Right lobe of liver (tissue), 6 donors: ENCODE data around the gene ARHGEF18. TPM values are rescaled to one million over a fixed set of nuclear protein-coding genes. Genes with fewer than 3 reads are reported as not detected.

Source experiments
- ATAC-seq, 4 donors: fragments of 200-7000 bp; cut with Tn5 transposase; one replicate each; pipeline ENCODE4 v1.9.1; 2020; ENCODE audit warnings: mild to moderate bottlenecking in 4 of 4, moderate library complexity in 4 of 4
- DNase-seq, 3 donors: peaks; one replicate each; pipeline ENCODE4 v3.0.0-alpha.2; 2020
- H3K27ac ChIP-seq, 3 donors: fragments of 200-600 bp; one replicate each; pipeline ENCODE4 v1.8.0; 2022
- H3K27me3 ChIP-seq, 2 donors: fragments of 200-600 bp; one replicate each; pipeline ENCODE4 v1.8.0; 2022
- H3K36me3 ChIP-seq, 4 donors: fragments of 200-600 bp; sonication (generic) in 1 of 4; one replicate each; pipeline versions ENCODE4 v1.5.1 to v1.8.0; 2017 to 2022; ENCODE audit warnings: control low read depth in 1 of 4
- H3K4me1 ChIP-seq, 4 donors: fragments of 200-600 bp; sonication (generic) in 1 of 4; one replicate each; pipeline versions ENCODE4 v1.5.1 to v1.8.0; 2017 to 2022; ENCODE audit warnings: control low read depth in 1 of 4
- H3K4me3 ChIP-seq, 3 donors: fragments of 200-600 bp; one replicate each; pipeline ENCODE4 v1.8.0; 2022
- H3K9me3 ChIP-seq, 4 donors: fragments of 200-600 bp; sonication (generic) in 1 of 4; one replicate each; pipeline versions ENCODE4 v1.5.1 to v1.8.0; 2017 to 2022; ENCODE audit warnings: control low read depth in 1 of 4
- CTCF ChIP-seq, 4 donors: fragments of 200-600 bp in 3 of 4; fragments of 450-650 bp in 1 of 4; IDR thresholded peaks; one replicate each; pipeline versions ENCODE4 v1.5.1 to v1.8.0; 2016 to 2022; ENCODE audit warnings: antibody characterized with exemption in 4 of 4, mild to moderate bottlenecking in 2 of 4
- POLR2A ChIP-seq: fragments of 450-650 bp; IDR thresholded peaks from one replicate; pipeline ENCODE4 v1.6.1; 2017; ENCODE audit warnings: antibody characterized with exemption, mild to moderate bottlenecking
- WGBS: methylation state at CpG from one replicate; pipeline ENCODE4 v1.1.6; 2018; ENCODE audit warnings: low coverage, low lambda C conversion rate; ENCODE audit not compliant: insufficient coverage; ENCODE audit errors: missing lambda C conversion rate; 5-methylcytosine and 5-hydroxymethylcytosine counted together
- intact Hi-C, 2 donors: fragments of 100-400 bp; cut with DNase I; formaldehyde crosslinking; loops; one replicate each; pipeline versions ENCODE4 v1.11.2 to v1.14.1; 2022
- total RNA-seq, 6 experiments: library from RNA; depleted of rRNA in 2 of 6; stranded (reverse); fragments of >200 nt in 2 of 6; fragmentation: NEBNext Ultra II Directional in 3 of 6; extraction: Animal tissue kit (Norgen Biotek cat#: 25700) in 3 of 6; gene quantifications; one replicate each; pipeline versions ENCODE4 v1.1.0 to v1.2.4, GENCODE V29; 2016 to 2023
- donor health status: DM: no; HTN: yes; CAD: no.
- donor health status: DM: no; HTN: no; CAD: no.
- donor health status: DM: no; HTN: no; CAD: no.
- donor health status: DM: no; HTN: yes; CAD: no.
- donor health status: DM: no; HTN: yes; CAD: no.

Gene ARHGEF18
- total RNA-seq, 6 experiments from 2014 or later: 15.1 to 19.2 (median 17.7) TPM

GRCh38 chr19:7373862-7374261 lies 25.1 kb downstream of the ARHGEF18 start:
- Histone ChIP-seq H3K27ac (no peak overlapping the region), H3K36me3 (no peaks in the 10 kb centered on the region), H3K4me1 (no peaks in the 10 kb centered on the region), H3K27me3 (no peaks in the 10 kb centered on the region), H3K4me3 (no peak overlapping the region), H3K9me3 (no peaks in the 10 kb centered on the region)
- intact Hi-C loops: loop anchor here in 1 of 2 donors (10.0 kb wide), 1 partner anchor 161 kb away; the partner anchor contains the start of gene PNPLA6
- 73% methylated on average over 2 of the region's 6 CpGs for WGBS
- ATAC-seq: no peak
- no peak for DNase-seq
- TF ChIP-seq CTCF (IDR thresholded peaks at IDR 0.05) (no peak), POLR2A (no peak)

GRCh38 chr19:7376151-7376852 lies 27.6 kb downstream of the ARHGEF18 start:
- H3K27ac ChIP-seq: no peak overlapping the region
- WGBS: 73% methylated on average over 5 of the region's 6 CpGs
- DNase-seq (peak in 1 of 3 donors; percentile 23), ATAC-seq (no peak)
- no peaks in the 10 kb centered on the region for H3K9me3 ChIP-seq
- no peak for TF ChIP-seq CTCF (IDR thresholded peaks at IDR 0.05)
- TF ChIP-seq POLR2A: no peak
- H3K36me3 ChIP-seq: no peaks in the 10 kb centered on the region
- H3K27me3 ChIP-seq: no peaks in the 10 kb centered on the region
- no peak overlapping the region for H3K4me3 ChIP-seq
- intact Hi-C loops: loop anchor here in 1 of 2 donors (10.0 kb wide), 1 partner anchor 158 kb away; the partner anchor contains the start of gene PNPLA6
- H3K4me1 ChIP-seq: no peaks in the 10 kb centered on the region

GRCh38 chr19:7377196-7377595 lies 28.5 kb downstream of the ARHGEF18 start:
- no peak for ATAC-seq
- H3K36me3 ChIP-seq: no peaks in the 10 kb centered on the region
- DNase-seq: peak in 2 of 3 donors; percentile 1 to 13
- H3K27me3 ChIP-seq: no peaks in the 10 kb centered on the region
- no peak overlapping the region for H3K27ac ChIP-seq
- H3K4me3 ChIP-seq: no peak overlapping the region
- no peaks in the 10 kb centered on the region for H3K4me1 ChIP-seq
- no peak for TF ChIP-seq CTCF (IDR thresholded peaks at IDR 0.05)
- TF ChIP-seq POLR2A: no peak
- intact Hi-C loops: loop anchor here in 1 of 2 donors (10.0 kb wide), 1 partner anchor 158 kb away; the partner anchor contains the start of gene PNPLA6
- H3K9me3 ChIP-seq: no peaks in the 10 kb centered on the region
- 88% methylated on average over 7 of the region's 7 CpGs for WGBS

- intact Hi-C loops: no loop called here
- Histone ChIP-seq H3K4me3 (no peak overlapping the region), H3K36me3 (no peaks in the 10 kb centered on the region), H3K27me3 (no peaks in the 10 kb centered on the region), H3K27ac (no peak overlapping the region), H3K9me3 (no peaks in the 10 kb centered on the region), H3K4me1 (no peaks in the 10 kb centered on the region)
- peak in 1 of 3 donors; percentile 22 for DNase-seq
- no peak for ATAC-seq
- no peak for TF ChIP-seq CTCF (IDR thresholded peaks at IDR 0.05)
- no peak for TF ChIP-seq POLR2A
- WGBS: 73% methylated on average over 7 of the region's 7 CpGs
Measured at GRCh38 chr19:7381073-7381390, 32.3 kb downstream of the ARHGEF18 start.
